Measurements from ENCODE around the gene TM6SF1.
"Not testable (repeated sequence)": the region's sequence is repeated elsewhere in the genome, so short reads cannot be mapped to it uniquely, and the experiment has no call there.

TM6SF1 gene

DNA sequence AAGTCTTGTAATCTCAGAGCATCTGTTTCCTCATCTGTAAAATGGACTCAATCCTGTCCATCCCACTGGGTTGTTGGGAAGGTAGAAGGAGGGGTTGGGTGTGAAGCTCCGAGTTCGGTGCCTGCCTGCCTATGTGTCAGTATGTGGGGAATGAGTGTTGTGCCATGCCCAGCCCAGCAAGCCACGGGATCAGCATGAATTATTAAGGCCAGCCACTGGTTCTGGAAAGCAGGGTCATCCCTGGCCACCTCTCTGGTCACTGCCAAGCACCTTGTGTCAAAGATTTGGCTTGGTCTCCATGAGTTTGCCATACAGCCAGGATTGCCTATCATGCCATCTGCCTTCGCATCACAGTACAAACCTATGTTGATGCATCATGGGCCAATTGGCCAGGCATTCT, 11.5 kb downstream of the TM6SF1 start:
- no peak for DNase-seq

DNA sequence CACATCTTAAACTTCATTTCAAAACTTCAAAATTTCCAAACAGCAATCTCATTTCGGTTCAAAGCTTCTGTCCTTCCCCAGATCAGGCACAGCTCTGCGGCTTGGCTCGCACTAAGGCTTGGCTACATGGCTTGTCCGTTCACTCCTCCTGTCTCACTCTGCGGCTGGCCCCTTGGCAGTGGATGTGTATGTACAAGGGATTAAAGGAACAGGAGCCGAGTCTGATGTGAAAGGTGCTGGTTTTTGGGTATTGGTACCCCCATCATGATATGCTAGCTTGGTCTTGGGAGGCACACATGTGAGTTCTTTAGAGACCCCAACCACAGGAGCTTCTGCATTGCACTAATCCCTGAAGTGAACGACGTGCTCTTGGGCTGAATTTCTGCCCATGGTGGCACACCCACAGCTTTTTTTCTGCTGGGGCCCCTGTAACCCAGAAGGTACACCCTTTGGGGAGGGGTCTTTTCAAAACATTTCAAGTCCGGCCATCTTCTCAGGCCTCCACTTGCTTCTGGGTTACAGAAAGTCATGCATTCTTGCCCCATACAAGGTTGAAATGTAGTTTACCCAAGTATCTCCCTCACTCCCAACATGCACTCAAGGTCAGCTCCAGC, 12.6 kb downstream of the TM6SF1 start:
- no peak for DNase-seq

DNA sequence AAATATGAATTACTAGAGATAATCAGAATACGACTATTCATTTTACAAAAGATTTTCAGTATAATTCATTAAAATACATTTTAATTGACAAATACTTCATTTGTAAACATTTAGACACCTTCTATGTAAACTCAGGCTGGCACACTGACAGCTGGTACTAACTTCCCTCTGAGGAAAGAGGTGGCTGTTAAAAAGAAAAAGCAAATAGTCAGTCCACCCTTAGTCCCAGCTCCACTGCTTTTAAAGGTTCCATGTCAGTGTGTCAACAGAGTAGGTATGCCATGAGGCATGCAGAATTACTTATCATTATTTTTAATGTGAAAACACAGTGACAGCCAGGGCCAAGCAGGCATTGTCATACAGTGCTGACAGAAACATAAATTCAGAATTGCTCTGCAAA, 16.1 kb downstream of the TM6SF1 start:
- DNase-seq = no peak

DNA sequence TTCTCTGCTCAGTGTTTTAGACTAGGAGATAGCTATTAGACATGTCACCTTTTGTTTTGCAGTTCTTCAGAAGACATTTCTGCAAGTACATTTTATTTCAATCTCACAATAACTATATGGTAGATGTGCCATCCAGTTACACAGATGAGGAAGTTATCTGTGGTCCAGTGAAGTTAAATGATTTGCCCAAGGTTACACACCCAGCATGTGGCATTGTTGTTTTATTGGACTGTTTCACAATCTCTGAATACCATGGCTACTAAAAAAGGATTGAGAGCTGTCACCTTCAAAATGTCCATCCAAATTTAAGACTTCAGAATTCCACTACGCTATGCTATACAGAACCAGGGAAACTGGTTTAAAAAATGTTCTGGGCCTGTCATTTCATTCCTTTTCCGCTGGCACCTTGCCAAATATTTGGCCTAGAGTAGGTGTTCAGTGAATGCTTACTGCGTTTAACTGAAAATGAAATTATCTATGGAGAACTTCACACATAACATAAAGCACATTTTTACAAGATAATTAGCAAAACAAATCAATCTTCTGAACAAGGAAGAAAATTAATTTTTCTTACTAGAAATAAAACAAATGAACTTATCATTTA, 20.2 kb downstream of the TM6SF1 start:
- no peak for DNase-seq

DNA sequence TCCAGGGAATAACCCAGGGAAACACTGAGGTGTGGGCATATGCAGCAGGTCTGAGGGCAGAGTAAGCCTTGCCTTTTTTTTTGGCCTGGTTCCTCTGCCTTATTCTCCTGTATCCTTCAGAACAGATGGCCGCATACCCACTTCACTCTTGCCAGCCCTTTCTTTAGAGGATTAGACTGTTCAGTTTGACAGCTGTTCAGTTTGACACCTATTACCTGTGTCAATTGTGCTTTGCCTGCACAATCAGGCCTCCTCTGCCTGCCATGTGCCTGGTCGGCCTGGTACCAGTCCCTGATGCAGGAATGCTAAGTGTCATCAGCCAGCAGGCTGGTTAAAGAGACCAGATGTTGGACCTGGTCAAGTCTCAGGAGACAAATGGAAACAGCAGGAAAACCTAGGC, 22.3 kb downstream of the TM6SF1 start:
- DNase-seq = no peak

DNA sequence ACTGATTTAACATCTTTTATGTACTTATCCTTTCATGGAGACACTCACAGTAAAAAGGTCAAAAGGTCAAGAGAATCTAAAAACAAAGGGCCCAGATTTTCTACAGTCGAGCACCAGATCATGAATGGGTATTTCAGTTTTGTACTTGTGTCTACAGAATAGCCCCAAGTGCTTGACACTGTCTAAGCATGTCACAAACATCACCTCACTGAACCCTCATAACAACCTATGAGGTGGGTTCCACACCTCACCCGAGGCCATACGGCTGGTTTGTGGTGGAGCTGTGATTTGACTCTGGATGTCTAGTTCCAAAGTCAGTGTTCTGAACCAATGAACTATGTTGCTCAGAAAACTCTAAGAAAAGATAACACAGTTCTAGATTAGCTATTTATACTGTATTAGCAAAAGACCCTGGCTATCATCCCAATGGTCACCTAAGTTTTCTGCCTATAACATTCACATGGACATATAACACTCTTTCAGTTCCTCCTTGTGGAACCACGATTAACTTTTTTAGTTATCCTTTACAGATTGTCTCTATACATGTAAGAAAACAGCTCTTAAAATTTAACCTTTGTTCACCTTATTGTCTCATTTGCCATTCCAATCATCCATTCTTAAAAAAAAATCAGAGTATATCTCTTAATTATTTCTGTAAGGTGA, 25.5 kb downstream of the TM6SF1 start:
- no peak for DNase-seq

DNA sequence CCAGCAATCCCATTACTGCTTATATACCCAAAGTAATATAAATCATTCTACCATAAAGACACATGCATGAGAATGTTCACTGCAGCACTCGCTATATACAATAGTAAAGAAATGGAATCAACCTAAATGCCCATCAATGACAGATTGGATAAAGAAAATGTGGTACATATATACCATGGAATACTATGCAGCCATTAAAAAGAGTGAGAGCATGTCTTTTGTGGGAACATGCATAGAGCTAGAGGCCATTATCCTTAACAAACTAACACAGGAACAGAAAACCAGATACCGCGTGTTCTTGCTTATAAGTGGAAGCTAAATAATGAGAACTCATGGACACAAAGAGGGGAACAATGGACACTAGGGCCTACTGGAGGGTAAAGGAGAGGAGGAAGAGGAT, 34.7 kb downstream of the TM6SF1 start:
- DNase-seq = not testable (repeated sequence)

DNA sequence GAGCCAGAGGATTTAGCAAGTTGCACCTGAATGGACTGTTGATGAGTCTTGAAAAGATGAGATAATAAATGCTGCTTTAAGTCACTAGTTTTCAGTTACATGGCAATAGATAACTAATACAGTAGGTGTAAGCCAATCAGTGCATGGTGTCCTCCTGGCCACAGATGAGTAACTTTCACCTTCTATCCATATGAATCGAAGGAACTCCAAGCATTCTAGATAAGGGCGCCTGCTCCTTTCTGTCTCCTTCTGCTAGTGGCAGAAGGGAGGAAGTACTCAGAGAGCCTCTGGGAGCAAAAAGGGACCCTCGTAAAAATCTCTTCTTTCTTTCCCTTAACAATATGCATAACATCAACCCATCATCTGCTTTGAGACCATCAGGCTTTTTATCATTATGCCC, 37.3 kb downstream of the TM6SF1 start:
- no peak for DNase-seq

DNA sequence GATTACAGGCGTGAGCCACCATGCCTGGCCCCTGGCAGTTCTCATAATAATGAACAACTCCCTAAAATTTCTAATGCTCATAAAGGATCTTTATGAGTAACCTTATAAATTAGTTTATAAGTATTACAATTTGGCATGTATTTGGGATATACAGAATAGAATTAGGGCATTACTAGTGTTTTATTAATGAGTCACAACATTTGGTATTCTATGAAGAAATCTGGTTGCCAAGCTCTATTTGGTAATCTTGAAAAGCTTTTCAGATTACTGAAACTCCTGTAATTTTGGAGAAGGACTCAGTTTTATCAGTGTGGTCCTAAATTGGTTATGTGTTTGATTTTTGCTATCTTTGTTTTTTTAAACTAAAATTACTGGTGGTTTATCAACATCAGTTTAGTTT, 45.8 kb downstream of the TM6SF1 start:
- no peak for DNase-seq

DNA sequence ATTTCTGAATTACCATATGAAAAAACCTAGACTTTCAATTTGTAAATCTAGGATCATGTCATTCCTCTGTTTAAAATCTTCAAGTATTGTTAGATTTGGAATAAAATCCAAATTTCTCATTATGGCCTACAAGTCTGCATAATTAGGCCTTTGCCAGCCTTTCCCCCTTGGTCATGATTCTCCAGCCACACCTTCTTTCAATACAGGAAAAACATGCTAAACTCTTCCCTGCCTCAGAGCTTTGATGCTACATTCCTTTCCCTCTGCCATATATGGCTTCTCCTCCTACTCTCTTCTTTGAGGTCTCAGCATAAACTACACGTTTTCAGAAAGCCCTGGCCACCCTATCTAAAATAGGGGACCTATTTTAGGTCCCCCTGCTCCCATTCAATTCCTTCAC, 48.5 kb downstream of the TM6SF1 start:
- no peak for DNase-seq

DNA sequence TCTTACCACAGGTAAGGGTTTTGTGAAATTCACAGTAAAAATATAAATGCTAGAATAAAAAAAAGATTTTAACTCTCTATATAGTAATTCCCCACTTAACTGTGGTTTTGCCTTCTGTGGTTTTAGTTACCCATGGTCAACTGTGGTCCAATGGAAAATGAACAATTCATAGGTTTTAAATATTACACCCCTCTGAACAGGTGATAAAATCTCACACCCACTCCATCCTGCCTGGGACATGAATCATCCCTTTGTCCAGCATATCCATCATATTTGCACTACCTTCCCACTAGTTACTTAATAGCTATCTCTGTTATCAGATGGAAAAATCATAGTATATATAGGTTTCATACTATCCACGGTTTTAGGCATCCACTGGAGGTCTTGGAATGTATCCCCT, 50.9 kb downstream of the TM6SF1 start:
- no peak for DNase-seq

DNA sequence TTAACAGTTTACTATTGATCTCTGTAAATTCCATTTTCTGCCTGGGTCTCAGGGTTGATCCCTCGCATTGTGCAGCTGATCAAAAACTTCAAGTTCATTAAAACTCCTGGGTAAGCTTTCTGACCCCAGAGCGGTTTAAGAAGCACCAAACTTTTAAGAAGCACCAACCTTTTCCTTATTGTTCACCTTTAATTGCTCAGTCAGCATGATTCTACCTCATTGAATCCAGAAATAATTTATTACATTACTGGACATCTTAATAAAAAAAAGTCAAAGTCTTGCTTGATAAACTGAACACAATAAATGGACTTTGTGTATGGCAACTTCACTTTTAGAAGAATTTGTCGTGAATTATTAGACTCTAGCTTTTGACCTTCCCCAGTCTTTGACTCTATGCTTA, 53.3 kb downstream of the TM6SF1 start:
- DNase-seq = no peak

DNA sequence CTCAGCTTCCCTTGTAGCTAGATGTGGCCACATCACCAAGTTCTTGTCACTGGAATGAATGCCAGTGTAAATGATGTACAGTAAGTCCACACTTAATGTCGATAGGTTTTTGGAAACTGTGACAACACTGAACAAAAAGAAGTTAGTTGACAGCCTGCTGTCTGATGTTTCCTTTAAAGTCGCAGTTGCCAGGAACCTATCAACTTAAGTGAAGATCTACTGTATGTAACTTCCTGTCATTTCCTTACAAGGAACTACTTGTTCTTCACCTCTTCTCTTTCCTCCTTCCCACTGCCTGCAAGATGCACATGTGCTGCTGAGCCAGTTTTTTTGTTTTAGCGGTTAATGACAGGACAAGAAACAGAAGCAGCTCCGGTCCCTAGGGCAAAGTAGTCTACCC, 55.6 kb downstream of the TM6SF1 start:
- no peak for DNase-seq

DNA sequence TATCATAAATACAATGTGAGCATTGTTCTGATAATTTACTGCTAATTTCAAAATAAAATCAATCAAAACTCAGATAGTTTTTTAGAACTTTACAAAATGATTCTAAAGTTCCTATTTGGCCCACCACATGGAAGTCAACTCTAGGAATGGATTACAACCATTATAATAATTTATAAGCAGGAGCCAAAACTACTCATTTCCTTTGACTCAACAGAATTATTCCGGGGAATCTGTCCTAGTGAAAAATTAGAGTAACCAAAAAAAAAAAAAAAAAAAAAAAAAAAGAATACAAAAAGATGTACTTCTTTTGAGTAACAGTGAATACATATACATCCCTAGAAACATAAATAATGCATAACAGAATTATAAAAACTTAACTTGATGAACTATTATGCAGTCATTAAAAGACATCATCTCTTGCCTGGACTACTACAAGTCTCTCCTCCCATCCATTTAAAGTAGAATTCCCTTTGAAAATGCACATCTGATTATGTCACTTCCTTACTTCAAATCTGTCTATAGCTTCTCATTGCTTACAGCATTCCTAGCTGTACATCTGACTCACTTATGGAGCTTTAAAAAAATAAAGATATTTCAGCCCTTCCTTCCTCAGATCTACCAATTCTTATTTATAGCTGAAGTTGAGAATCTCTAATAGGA, 56.8 kb downstream of the TM6SF1 start:
- no peak for DNase-seq

DNA sequence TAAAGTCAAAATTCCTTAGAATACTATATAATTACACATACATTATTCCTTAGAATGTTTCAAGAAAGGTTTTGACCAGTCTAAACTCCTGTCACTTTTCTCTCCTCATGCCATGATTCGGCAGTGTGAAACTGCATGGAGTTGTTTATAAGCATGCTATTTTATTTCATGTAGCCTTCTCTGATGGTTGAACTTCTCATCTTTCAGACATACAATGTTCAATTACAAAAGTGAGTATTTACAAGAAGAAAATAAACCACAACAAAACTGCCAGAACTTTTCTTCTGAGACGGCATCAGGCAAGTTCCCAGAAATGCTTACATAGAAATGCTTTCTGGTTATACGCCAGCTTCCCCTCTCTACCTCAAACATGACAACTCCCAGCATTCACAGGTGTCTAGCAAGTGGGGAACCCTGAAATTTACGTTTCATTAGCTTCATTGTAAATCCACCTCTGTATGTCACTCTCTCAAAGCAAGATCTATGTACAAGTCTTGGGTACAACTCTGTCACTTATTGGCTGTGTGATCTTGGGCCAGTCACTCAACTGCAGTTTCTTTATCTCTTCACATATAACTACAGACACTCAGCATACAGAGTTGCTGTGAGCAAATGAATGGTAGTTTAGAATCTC, 57.4 kb downstream of the TM6SF1 start:
- no peak for DNase-seq

DNA sequence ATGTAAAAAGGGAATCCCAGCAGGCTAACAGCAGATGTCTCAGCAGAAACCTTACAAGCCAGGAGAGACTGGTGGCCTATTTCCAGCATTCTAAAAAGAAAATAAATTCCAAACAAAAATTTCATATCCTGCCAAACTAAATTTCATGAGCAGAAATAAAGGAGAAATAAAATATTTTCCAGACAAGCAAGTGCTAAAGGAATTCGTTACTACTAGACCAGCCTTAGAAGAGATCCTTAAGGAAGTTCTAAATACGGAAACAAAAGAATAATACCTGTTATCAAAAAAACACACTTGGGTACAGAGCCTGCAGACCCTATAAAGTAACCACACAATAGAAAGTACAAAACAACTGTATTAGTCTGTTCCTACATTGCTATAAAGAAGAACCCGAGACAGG, 58.8 kb downstream of the TM6SF1 start:
- DNase-seq = no peak

DNA sequence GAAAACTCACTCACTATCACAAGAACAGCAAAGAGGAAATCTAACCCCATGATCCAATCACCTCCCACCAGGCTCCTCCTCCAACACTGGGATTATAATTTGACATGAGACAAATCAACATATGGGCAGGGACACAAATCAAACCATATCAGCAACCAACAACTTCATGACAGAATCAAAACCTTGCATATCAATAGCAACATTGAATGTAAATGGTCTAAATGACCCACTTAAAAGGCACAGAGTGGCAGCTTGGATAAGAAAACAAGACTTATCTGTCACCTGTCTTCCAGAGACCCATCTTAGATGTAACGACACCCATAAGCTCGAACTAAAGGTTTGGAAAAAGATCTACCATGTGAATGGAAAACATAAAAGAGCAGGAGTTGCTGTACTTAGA, 59.4 kb downstream of the TM6SF1 start:
- DNase-seq = no peak

DNA sequence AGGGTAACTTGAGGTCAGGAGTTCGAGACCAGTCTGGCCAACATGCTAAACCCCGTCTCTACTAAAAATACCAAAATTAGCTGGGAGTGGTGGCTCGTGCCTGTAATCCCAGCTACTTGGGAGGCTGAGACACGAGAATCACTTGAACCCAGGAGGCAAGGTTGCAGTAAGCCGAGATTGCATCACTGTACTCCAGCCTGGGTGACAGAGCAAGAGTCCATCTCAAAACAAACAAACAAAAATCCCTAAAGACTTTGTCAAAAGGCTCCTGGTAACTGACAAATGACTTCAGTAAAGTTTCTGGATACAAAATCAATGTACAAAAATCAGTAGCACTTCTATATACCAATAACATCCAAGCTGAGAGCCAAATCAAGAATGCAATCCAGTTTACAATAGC, 62.1 kb downstream of the TM6SF1 start:
- DNase-seq = not testable (repeated sequence)

DNA sequence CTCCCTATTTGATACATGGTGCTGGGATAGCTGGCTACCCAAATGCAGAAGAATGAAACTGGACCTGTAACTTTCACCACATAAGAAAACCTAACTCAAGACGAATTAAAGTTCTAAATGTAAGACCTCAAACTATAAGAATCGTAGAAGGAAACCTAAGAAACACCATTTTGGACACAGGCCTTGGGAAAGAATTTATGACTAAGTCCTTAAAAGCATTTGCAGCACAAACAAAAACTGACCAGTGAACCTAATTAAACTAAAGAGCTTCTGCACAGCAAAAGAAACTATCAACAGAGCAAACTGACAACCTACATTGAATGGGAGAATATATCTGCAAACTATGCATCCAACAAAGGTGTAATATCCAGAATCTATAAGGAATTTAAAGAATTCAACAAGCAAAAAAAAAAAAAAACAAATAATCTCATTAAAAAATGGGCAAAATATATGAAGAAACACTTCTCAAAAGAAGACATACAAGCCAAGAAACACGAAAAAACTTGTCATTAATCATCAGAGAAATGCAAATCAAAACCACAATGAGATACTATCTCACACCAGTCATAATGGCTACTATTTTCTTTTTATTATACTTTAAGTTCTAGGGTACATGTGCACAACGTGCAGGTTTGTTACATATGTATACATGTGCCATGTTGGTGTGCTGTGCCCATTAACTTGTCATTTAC, 63.2 kb downstream of the TM6SF1 start:
- DNase-seq = no peak

DNA sequence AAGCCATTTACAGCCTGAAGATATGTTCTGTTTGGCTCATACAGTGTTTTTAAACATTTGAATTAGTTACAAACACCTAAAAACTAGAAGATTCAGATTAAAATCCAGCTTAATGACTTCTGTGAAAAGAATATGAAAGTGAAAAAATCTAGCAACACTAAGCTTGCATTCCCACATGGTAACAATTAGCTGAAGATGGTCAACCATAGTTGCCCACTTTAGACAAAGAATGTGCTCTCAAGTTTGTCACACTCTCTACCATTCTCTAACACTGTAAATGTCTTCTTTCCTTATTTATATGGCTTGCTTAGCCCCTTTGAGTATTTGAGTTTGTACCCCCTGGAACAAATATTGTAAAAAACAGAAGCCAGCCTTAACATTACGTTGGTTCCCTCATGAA, 67.4 kb downstream of the TM6SF1 start:
- DNase-seq = no peak

DNA sequence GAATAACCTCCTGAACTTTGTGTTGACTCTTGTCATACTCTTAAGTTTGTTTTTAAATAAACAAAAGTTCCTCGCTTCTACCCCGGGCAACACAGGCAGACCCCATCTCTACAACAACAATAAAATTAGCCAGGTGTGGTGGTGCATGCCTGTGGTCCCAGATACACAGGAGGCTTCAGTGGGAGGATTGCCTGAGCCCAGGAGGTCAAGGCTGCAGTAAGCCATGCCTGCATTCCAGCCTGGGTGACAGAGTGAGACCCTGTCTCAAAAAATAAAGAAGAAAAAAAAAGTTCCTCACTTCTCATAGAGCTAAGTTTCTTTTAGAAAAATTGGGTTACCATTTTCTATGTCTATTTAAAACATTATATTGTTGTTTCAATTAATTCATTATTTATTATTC, 70.9 kb downstream of the TM6SF1 start:
- no peak for DNase-seq

DNA sequence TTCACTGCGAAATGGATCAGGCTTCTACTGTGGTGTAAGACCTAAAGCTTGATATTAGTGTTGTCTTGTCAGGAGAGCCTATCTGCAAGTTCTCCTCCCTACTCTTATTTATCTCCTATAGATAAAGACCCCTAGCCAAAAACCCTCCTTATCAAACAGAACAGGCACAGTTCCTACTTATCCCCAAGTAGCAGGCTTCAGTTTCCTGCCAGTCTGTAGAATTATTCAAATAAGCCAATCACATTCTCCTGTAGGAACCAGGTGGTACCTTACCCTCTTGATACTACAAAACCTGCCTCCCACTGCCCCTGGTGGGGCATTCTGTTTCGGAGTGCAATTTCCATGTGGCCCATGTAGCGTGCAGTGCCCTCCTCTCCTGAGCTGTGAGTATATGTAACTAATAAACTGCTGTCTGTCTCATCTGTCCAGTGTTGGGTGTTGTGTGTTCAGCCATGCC, 71.5 kb downstream of the TM6SF1 start:
- DNase-seq = no peak

DNA sequence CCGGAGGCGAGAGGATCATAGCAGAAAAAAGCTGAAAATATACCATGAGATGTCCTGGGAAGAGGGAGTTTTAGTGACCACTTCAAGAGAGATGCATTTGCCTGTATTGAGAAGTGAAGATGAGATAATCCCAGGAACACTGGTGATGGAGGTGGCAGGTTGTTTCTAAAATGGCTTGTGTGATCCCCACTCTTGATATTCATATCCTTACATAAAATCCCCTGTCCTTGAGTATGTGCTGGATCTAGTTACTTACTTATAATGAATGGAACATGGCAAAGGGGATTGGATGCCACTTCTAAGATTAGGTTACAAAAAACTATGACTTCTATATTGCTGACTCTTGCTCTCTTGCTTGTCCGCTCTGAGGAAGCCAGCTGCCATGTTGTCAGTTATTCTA, 78.1 kb downstream of the TM6SF1 start:
- DNase-seq = no peak

Measured in activated effector memory CD4-positive, alpha-beta T cell treated with Interleukin-2 at 50 U/mL for 16 hours (primary cell).